DLD1 (cell line): Measurements from ENCODE around the gene MEX3B.
"Not testable (repeated sequence)": the region's sequence is repeated elsewhere in the genome, so short reads cannot be mapped to it uniquely, and the experiment has no call there.

Experiments used
- in situ Hi-C: cut with HindIII; loops from 2 replicates; pipeline ENCODE4 v1.10.0; 2017; ENCODE audit warnings: low sequenced_read_pairs

Gene MEX3B

DNA sequence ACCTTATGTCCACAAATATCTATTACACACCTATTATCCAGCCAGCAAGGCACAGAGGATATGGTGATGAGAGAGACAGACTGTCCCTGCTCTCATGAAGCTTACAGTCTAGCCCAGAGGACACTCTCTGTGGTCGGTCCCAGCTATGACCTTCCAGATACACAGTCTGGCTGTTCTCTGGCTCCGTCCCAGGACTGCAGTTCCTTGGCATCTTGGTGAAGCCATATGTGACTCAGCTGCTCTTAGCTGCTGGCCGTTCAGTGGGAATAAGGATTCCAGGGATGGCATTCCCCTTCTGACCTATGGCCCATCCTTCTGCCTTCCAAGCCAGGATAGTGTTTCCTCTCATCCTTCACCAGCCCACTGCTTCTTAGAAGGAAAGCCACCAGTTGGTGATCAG is 30.8 kb downstream of the MEX3B start:
- in situ Hi-C loops, result no loop called here

DNA sequence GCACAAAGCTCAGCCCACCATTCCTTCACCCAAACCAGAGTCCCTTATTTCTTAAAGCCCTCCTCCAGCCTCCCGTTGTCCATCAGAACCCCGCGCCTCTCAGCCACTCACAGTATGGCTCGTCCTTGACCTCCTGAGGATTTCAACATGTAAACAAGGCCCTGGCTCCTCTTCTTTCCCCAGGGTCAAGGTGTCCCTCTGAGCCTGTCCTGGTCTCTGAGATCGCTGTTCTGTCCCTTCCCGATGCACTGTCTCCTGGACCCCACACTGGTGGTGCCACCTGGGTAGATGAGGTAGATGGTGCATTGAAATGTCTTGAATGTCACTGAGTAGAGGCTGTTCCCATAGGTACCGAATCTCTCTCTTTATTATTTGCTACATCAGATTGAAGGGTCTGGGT is 32.9 kb downstream of the MEX3B start:
- in situ Hi-C loops, result no loop called here

DNA sequence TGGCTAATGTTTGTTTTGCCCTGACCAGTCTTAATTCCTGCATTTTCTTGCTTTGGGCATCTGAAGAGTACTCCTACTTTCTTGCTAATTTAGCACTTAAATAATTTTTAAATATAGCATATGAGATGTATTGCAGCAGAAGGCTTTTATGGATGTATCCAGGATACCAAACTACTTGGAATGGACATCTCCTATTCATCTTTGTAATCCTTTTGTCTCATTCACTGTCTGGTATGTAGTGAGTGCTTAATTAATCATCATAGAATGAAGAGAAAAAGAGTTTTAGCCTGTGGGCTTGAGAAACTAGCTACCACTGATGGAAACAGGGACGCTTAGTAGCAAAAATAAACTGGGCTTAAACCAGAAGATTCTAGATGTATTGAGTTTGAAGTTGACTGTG is 40.6 kb downstream of the MEX3B start:
- in situ Hi-C loops, result no loop called here

DNA sequence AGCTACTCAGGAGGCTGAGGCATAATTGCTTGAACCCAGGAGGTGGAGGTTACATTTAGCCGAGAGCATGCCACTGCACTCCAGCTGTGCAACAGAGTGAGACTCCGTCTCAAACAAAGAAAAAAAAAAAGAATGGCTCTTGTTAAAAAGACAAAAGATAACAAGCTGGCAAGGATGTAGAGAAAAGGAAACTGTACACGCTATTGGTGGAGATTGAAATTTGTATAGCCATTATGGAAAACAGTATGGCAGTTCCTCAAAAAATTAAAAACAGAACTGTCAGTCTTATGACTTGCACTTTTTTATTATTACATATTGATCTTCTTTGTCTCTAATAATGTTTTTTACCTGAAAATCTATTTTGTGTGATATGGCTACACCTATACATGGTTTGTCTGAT is 41.9 kb downstream of the MEX3B start:
- in situ Hi-C loops, result no loop called here

DNA sequence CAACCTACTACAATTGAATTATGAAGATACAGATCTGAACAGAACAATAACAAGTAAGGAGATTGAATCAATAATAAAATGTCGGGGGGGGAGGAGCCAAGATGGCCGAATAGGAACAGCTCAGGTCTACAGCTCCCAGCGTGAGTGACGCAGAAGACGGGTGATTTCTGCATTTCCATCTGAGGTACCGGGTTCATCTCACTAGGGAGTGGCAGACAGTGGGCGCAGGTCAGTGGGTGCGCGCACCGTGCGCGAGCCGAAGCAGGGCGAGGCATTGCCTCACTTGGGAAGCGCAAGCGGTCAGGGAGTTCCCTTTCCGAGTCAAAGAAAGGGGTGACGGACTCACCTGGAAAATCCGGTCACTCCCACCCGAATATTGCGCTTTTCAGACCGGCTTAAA is 50.7 kb downstream of the MEX3B start:
- in situ Hi-C loops, result not testable (repeated sequence)

DNA sequence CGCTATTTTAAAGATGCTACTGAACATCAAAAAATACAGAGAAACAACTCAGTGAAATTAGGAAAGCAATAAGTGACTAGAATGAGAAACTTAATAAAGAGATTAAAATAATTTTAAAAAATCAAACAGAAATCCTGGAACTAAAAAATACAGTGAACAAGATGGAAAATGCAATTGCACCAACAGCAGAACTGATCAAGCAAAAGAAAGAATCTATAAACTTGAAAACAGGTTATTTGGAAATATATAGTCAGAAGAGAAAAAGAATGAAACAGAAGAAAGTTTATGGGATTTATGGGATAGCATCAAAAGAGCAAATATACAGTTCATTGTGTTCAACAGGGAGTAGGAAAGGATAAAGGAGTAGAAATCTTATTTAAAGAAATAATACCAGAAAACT is 53.3 kb downstream of the MEX3B start:
- in situ Hi-C loops, result no loop called here
